HG02870 (cell line): ENCODE data around the gene BICD2.
"Not testable (repeated sequence)": the region's sequence is repeated elsewhere in the genome, so short reads cannot be mapped to it uniquely, and the experiment has no call there.

ENCODE experiments used
- ATAC-seq: cut with Tn5 transposase; IDR thresholded peaks from one replicate; pipeline ENCODE4 v1.9.1; 2021; ENCODE audit warnings: mild to moderate bottlenecking, moderate library complexity; ENCODE audit not compliant: unreplicated experiment

BICD2 gene

GRCh38 chr9:92764381-92764987 lies at the start of gene BICD2:
BICD2 (minus strand) TSS chr9:92764833; CDS start chr9:92764744, 89 bp downstream.
- no peak for ATAC-seq

GRCh38 chr9:92809629-92810326 lies 45.1 kb upstream of the BICD2 start:
- ATAC-seq, result not testable (repeated sequence)

- ATAC-seq, result no peak
Observed at GRCh38 chr9:92808726-92809451, 44.3 kb upstream of the BICD2 start.

- ATAC-seq, result no peak
Observed at GRCh38 chr9:92807757-92808725, 43.4 kb upstream of the BICD2 start.

- ATAC-seq, result no peak
Observed at GRCh38 chr9:92807031-92807756, 42.6 kb upstream of the BICD2 start.

- ATAC-seq, result no peak
Observed at GRCh38 chr9:92804727-92805126, 40.1 kb upstream of the BICD2 start.

GRCh38 chr9:92798358-92798757 lies 33.7 kb upstream of the BICD2 start:
- no peak for ATAC-seq

GRCh38 chr9:92796337-92796804 lies 31.7 kb upstream of the BICD2 start:
- ATAC-seq, result not testable (repeated sequence)

- ATAC-seq, result no peak
Observed at GRCh38 chr9:92795598-92796336, 31.1 kb upstream of the BICD2 start.

- ATAC-seq, result no peak
Observed at GRCh38 chr9:92795000-92795399, 30.4 kb upstream of the BICD2 start.

GRCh38 chr9:92794426-92794825 lies 29.8 kb upstream of the BICD2 start:
- no peak for ATAC-seq

GRCh38 chr9:92790542-92791527 lies 26.2 kb upstream of the BICD2 start:
- no peak for ATAC-seq

- ATAC-seq, result no peak
Observed at GRCh38 chr9:92786298-92786697, 21.7 kb upstream of the BICD2 start.

GRCh38 chr9:92781899-92782298 lies 17.3 kb upstream of the BICD2 start:
- no peak for ATAC-seq

- no peak for ATAC-seq
Observed at GRCh38 chr9:92780206-92780605, 15.6 kb upstream of the BICD2 start.

- no peak for ATAC-seq
Observed at GRCh38 chr9:92775466-92775865, 10.8 kb upstream of the BICD2 start.

- ATAC-seq, result no peak
Observed at GRCh38 chr9:92774274-92774673, 9.6 kb upstream of the BICD2 start.

GRCh38 chr9:92773810-92774209 lies 9.2 kb upstream of the BICD2 start:
- no peak for ATAC-seq
